Epithelial cell of prostate (primary cell): Measurements from ENCODE around the gene TRMU.

Experiments used
- DNase-seq: peaks from one replicate; pipeline ENCODE4 v3.0.0-alpha.2; 2011; ENCODE audit warnings: low read depth, low spot score
- H3K27ac ChIP-seq: fragments of 450-650 bp; 2 replicates; pipeline ENCODE4 v1.5.1; 2017; ENCODE audit warnings: mild to moderate bottlenecking

The TRMU gene

GRCh38 chr22:46331496-46331895 is 4.0 kb upstream of the TRMU start:
- DNase-seq, result no peak
- no peak overlapping the region for H3K27ac ChIP-seq

GRCh38 chr22:46336119-46337078 is 885 bp downstream of the TRMU start:
- peak overlapping the region; percentile 64 for H3K27ac ChIP-seq
- DNase-seq, result no peak

GRCh38 chr22:46337870-46338269 is 2.4 kb downstream of the TRMU start:
- no peak for DNase-seq
- no peak overlapping the region for H3K27ac ChIP-seq

- DNase-seq, result no peak
Measured at GRCh38 chr22:46338636-46339035, 3.1 kb downstream of the TRMU start.

DNA sequence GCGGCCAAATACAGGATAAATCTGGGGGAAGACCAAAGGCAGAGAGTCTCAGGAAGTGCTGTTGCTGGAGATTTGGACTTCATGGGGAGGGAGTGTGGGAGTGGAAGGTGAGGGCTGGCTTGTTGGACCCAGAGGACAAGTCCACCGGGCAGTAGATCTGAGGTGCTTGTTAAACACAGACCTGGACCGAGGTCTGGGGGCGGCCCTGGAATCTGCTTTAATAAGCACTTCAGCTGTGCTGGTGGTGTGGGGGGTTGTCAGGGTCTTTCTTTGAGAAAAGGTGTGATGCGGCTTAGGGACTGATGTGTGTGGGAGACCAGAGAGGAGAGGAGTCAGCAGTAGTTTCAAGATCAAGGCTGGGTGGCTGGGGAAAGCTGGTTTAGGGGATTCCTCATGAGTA is 4.4 kb downstream of the TRMU start:
- no peak for DNase-seq
- H3K27ac ChIP-seq, result no peak overlapping the region

More at GRCh38 chr22:46338636-46339035, 3.1 kb downstream of the TRMU start:
- H3K27ac ChIP-seq, result no peak overlapping the region

- no peak for DNase-seq
- no peak overlapping the region for H3K27ac ChIP-seq
Measured at GRCh38 chr22:46340676-46341075, 5.2 kb downstream of the TRMU start.

- H3K27ac ChIP-seq, result no peak overlapping the region
- DNase-seq, result no peak
Measured at GRCh38 chr22:46346680-46347405, 11.3 kb downstream of the TRMU start.

DNA sequence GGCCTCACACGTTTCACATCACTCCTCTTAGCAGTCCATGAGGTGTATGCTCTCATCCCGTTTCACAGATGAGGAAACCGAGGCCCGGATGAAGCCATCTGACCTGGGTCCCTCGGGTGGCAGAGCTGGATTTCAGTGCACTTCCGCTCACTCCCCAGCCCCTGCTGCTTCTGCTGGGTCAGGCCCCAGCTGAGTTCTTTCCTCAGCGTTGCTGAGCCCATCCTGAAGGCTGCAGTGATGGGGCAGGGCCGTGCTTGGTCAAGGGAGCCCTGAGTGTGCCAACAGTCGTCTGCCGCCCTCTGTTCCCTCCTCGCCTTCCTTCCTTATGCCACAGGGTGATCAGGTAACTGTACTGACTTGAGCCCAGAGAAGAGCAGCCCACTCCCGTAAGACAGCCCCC is 12.1 kb downstream of the TRMU start:
- DNase-seq, result no peak
- no peak overlapping the region for H3K27ac ChIP-seq

DNA sequence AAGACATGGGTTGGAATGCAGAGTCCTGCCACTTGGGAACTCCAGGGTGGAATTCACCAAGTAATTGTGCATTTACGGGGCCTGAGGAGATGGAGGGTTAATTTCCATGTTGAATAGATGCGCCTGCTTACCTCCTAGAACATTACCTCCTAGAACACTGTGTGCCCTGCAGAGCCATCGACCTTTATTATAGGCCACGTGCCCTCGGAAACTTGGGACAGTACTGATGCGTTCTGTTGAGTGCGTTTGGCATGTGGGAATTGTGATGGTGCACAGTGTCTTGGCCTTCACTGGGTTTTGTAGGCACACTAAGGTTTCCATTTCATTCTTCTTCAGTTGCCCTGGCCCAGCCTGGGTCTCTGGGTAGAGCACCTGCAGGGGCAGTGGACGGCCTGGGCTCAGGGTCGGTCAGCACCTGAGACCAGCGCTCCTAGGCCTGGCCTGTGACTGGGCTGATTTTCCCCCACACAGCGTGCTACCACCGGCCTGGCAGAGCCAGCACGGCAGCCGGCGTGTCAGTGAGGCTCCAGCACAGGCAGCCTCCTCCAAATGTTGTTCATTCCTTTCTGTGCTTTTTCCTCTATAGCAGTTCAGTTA is 12.7 kb downstream of the TRMU start:
- no peak for DNase-seq
- H3K27ac ChIP-seq, result no peak overlapping the region

DNA sequence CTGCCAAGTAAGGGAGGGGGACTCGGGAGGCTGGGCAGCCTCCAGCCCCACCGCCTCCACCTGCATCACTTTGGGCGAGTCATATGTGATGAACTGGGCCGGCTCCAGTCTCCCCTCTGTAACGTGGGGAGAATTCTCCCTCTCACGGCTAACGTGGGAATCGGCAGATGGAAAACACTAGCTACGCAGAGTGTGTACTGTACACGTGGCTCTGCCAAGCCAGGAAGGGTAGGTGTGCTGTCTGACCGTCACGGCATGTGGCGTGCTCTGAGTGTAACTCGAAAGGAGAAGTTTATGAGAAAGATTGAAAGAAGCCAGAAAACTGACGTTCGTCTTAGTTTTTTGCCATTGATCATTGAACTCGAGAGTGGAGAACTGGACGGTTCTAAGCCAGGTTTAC is 13.7 kb downstream of the TRMU start:
- DNase-seq, result no peak

DNA sequence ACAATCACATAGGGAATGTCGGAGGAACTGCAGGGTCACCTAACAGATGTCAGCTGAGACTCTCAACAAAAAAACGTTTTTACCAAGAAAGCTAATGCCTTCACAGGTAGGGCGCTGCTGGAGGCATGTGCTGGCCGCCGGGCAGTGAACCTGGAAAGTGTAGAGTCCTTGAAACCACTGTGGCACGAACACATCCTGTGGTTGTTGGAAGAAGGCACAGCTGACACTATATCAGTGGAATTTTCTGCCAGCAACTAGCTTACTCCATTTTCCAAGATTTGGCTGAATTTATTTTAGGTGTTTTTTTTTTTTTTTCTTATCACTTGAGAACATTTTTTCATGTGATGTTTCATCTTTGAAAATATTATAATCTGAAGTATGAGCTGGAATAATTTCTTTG is 14.2 kb downstream of the TRMU start:
- H3K27ac ChIP-seq, result no peak overlapping the region
- no peak for DNase-seq

More for the DNA sequence above, 13.7 kb downstream of the TRMU start:
- no peak overlapping the region for H3K27ac ChIP-seq

DNA sequence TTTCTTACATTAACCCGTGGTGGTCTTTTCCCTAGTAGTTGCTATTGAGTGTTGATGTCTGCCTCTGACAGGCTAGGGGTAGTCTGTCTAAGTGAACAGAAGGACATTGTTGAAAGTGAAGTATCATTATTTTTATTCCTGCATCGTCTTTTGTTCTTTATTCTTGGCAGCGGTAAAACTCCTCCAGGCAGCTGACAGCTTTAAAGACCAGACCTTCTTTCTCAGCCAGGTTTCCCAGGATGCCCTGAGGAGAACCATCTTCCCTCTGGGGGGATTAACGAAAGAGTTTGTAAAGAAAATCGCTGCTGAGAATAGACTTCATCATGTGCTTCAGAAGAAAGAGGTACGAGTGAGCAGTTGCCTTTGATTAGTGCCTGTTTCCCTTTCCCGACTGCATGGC is 14.6 kb downstream of the TRMU start:
- DNase-seq, result no peak
- no peak overlapping the region for H3K27ac ChIP-seq

- no peak for DNase-seq
- no peak overlapping the region for H3K27ac ChIP-seq
Measured at GRCh38 chr22:46350646-46351045, 15.1 kb downstream of the TRMU start.

GRCh38 chr22:46351131-46351735 is 15.7 kb downstream of the TRMU start:
- no peak overlapping the region for H3K27ac ChIP-seq
- DNase-seq, result no peak

GRCh38 chr22:46351767-46352166 is 16.3 kb downstream of the TRMU start:
- no peak for DNase-seq
- H3K27ac ChIP-seq, result no peak overlapping the region

DNA sequence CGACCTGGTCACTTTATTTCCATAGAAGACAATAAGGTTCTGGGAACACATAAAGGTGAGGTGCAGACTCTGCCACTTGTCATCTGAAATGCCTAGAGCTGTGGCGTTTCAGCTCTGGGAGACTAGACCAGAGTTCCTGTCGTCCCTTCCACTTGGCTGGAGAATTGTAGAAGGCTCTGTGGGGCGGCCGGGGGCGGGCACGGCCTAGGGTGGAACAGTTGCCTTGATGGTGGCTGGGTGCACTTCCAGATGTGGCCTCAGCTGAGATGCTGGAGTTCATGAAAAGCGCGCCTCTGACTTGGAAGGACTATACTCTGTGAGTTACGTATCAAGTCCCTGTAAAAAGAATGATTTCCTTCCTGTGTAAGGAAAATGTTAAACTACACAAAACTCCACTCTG is 16.8 kb downstream of the TRMU start:
- no peak for DNase-seq
- H3K27ac ChIP-seq, result peak overlapping the region; percentile 14

GRCh38 chr22:46352691-46353386 is 17.3 kb downstream of the TRMU start:
- H3K27ac ChIP-seq, result peak overlapping the region; percentile 14
- peak; percentile 63 for DNase-seq

DNA sequence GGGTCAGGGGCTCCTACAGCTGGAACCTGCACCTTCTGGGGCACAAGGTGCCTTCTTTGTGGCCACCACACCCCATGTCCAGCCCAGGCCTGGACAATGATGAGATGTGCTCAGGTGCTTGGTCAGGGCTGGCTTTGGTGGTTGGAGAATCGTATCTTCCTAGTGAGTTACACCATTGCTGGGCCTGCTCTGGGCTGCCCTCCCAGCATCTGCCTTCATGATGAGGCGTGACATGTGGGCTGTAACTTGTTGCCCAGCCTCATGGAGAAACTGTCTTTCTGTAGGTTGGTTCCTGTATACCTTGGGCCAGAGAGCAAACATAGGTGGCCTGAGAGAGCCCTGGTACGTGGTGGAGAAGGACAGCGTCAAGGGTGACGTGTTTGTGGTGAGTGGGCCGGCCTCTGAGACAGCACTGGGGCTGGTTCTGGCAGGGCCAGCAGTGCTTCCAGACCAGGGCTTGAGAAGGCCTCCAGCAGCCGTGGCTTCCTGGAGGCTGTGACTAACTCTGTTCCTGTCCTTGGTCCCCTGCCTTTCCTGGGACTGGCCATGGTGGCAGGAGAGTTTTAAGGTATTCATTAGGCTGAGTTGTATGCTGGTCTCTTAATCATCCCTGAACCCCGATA is 18.1 kb downstream of the TRMU start:
- H3K27ac ChIP-seq, result peak overlapping the region; percentile 14
- DNase-seq, result no peak

- H3K27ac ChIP-seq, result no peak overlapping the region
- no peak for DNase-seq
Measured at GRCh38 chr22:46354176-46354992, 18.9 kb downstream of the TRMU start.
